Measurements from ENCODE around the gene NRCAM.

Gene NRCAM

DNA sequence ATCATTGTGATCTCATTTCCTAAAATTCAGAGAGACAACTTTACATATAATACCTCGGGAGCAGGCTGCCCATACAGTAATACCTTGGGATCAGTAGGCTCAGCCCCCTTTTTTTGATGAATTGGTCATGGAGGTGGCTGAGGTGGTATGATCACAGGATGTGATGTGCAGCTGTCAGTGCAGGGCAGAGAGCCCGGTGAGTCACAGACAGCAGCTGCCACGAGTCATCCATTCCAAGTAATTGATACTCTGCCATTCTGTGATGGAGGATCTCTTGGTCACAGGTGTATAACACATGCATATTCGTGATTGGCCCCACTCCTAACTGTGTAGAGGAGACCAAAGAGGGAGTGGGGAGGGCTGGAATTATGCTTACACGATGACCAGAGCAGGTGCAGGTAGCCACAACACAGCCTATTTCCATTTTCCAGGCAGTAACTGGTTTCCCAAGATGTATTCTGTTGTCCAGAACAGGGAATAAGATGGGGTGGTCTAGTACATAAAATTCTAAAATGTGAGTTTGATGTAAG is 14.1 kb downstream of the NRCAM start (continued):
- TF ChIP-seq, protein P1, sequence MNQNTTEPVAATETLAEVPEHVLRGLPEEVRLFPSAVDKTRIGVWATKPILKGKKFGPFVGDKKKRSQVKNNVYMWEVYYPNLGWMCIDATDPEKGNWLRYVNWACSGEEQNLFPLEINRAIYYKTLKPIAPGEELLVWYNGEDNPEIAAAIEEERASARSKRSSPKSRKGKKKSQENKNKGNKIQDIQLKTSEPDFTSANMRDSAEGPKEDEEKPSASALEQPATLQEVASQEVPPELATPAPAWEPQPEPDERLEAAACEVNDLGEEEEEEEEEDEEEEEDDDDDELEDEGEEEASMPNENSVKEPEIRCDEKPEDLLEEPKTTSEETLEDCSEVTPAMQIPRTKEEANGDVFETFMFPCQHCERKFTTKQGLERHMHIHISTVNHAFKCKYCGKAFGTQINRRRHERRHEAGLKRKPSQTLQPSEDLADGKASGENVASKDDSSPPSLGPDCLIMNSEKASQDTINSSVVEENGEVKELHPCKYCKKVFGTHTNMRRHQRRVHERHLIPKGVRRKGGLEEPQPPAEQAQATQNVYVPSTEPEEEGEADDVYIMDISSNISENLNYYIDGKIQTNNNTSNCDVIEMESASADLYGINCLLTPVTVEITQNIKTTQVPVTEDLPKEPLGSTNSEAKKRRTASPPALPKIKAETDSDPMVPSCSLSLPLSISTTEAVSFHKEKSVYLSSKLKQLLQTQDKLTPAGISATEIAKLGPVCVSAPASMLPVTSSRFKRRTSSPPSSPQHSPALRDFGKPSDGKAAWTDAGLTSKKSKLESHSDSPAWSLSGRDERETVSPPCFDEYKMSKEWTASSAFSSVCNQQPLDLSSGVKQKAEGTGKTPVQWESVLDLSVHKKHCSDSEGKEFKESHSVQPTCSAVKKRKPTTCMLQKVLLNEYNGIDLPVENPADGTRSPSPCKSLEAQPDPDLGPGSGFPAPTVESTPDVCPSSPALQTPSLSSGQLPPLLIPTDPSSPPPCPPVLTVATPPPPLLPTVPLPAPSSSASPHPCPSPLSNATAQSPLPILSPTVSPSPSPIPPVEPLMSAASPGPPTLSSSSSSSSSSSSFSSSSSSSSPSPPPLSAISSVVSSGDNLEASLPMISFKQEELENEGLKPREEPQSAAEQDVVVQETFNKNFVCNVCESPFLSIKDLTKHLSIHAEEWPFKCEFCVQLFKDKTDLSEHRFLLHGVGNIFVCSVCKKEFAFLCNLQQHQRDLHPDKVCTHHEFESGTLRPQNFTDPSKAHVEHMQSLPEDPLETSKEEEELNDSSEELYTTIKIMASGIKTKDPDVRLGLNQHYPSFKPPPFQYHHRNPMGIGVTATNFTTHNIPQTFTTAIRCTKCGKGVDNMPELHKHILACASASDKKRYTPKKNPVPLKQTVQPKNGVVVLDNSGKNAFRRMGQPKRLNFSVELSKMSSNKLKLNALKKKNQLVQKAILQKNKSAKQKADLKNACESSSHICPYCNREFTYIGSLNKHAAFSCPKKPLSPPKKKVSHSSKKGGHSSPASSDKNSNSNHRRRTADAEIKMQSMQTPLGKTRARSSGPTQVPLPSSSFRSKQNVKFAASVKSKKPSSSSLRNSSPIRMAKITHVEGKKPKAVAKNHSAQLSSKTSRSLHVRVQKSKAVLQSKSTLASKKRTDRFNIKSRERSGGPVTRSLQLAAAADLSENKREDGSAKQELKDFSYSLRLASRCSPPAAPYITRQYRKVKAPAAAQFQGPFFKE (tag by site-specific recombination; IDR thresholded peaks at IDR 0.05; ENCODE audit: borderline replicate concordance), result no peak
- no peak for TF ChIP-seq PRDM1 (tag by site-specific recombination; IDR thresholded peaks at IDR 0.05)
- no peak for TF ChIP-seq BCL11A (tag by site-specific recombination; IDR thresholded peaks at IDR 0.05; ENCODE audit: low read depth)
- TF ChIP-seq ZNF19 (tag by site-specific recombination; IDR thresholded peaks at IDR 0.05; ENCODE audit: low read depth), result no peak
- no peak for TF ChIP-seq ZBTB48 (tag by site-specific recombination; IDR thresholded peaks at IDR 0.05)
- TF ChIP-seq ZBTB11 (tag by site-specific recombination; conservative IDR thresholded peaks at IDR 0.05; ENCODE audit: low read depth), result no peak
- no peak for TF ChIP-seq ZNF24 (tag by site-specific recombination; IDR thresholded peaks at IDR 0.05)
- no peak for TF ChIP-seq GFI1B (tag by site-specific recombination; IDR thresholded peaks at IDR 0.05)
- TF ChIP-seq SP7 (tag by site-specific recombination; IDR thresholded peaks at IDR 0.05), result peak; percentile 61
- TF ChIP-seq ZNF501 (tag by site-specific recombination; IDR thresholded peaks at IDR 0.05), result no peak
- no peak for TF ChIP-seq PATZ1 (tag by site-specific recombination; IDR thresholded peaks at IDR 0.05)
- no peak for TF ChIP-seq ZNF747 (tag by site-specific recombination; IDR thresholded peaks at IDR 0.05)
- no peak for TF ChIP-seq ZNF658 (tag by site-specific recombination; IDR thresholded peaks at IDR 0.05)
- no peak for TF ChIP-seq ZNF248 (tag by site-specific recombination; IDR thresholded peaks at IDR 0.05)
- TF ChIP-seq ZNF629 (tag by site-specific recombination; IDR thresholded peaks at IDR 0.05), result no peak
- TF ChIP-seq TCF7L2 (IDR thresholded peaks at IDR 0.05; ENCODE audit: borderline replicate concordance, low read depth, low read length), result no peak
- 0 out of 2 replicates have a peak, but pooled peaks have one; percentile 27 for TF ChIP-seq ZNF558 (tag by site-specific recombination; IDR thresholded peaks at IDR 0.05)
- TF ChIP-seq ZNF792 (tag by site-specific recombination; IDR thresholded peaks at IDR 0.05), result no peak
- 0 out of 2 replicates have a peak, but pooled peaks have one; percentile 15 for TF ChIP-seq ZEB2 (tag by site-specific recombination; IDR thresholded peaks at IDR 0.05)
